B cell (primary cell): ENCODE data around the gene POU4F3. TPM values are rescaled to one million over a fixed set of nuclear protein-coding genes. Genes with fewer than 3 reads are reported as not detected.

Experiments
- ATAC-seq: fragments of 200-7000 bp; cut with Tn5 transposase; one replicate; pipeline ENCODE4 v1.10.0; 2021; ENCODE audit warnings: low read depth, mild to moderate bottlenecking, moderate number of reproducible peaks, moderate library complexity
- CTCF ChIA-PET: fragments of 350-600 bp; sonication (Branson Sonifier 250); formaldehyde crosslinking; loops from one replicate; lab custom pipeline; 2021; ENCODE audit warnings: antibody characterized with exemption, inconsistent platforms; lab: Charles Lee
- POLR2A ChIA-PET: fragments of 350-600 bp; sonication (Branson Sonifier 250); formaldehyde crosslinking; loops from one replicate; lab custom pipeline; 2021; ENCODE audit warnings: antibody characterized with exemption; lab: Charles Lee
- DNase-seq: peaks from one replicate; pipeline ENCODE4 v3.0.0; 2013
- H2AFZ ChIP-seq: 2 replicates; pipeline ENCODE4 v1.6.1; 2012; ENCODE audit warnings: mild to moderate bottlenecking, low read depth, low read length; ENCODE audit not compliant: insufficient read depth, poor library complexity, severe bottlenecking
- H3K27ac ChIP-seq, 2 donors: 1 replicate in 1 of 2; 2 replicates in 1 of 2; pipeline ENCODE4 v1.5.1; 2012 to 2013; ENCODE audit warnings: low read length in 2 of 2, mild to moderate bottlenecking in 2 of 2, moderate library complexity in 1 of 2
- H3K27me3 ChIP-seq, 4 experiments: fragments of 200-600 bp in 1 of 4; sonication (generic) in 1 of 4; replicated peaks in 1 of 4; 1 replicate in 2 of 4; 2 replicates in 2 of 4; pipeline versions ENCODE4 v1.6.1 to v1.7.0; 2013 to 2016; ENCODE audit warnings: low read length in 3 of 4, mild to moderate bottlenecking in 2 of 4, mixed read lengths in 1 of 4, moderate library complexity in 1 of 4; ENCODE audit not compliant: insufficient read depth in 4 of 4, control insufficient read depth in 3 of 4; ENCODE audit errors: control extremely low read depth in 1 of 4
- H3K36me3 ChIP-seq, 2 experiments: replicated peaks in 1 of 2; 1 replicate in 1 of 2; 2 replicates in 1 of 2; pipeline versions ENCODE4 v1.6.1 to v1.7.1; 2013; ENCODE audit warnings: low read length in 1 of 2; ENCODE audit not compliant: insufficient read depth in 2 of 2, control insufficient read depth in 1 of 2; ENCODE audit errors: control extremely low read depth in 1 of 2, extremely low read depth in 1 of 2
- H3K4me1 ChIP-seq, 2 donors: fragments of 200-600 bp in 1 of 2; sonication (generic) in 1 of 2; 1 replicate in 1 of 2; 2 replicates in 1 of 2; pipeline versions ENCODE4 v1.5.1 to v1.6.1; 2013 to 2017; ENCODE audit warnings: low read length in 2 of 2; ENCODE audit not compliant: control insufficient read depth in 2 of 2, insufficient read depth in 2 of 2
- H3K4me2 ChIP-seq: replicated peaks from 2 replicates; pipeline ENCODE3; 2012; ENCODE audit warnings: mild to moderate bottlenecking, low read depth, low read length; ENCODE audit not compliant: poor library complexity, severe bottlenecking
- H3K4me3 ChIP-seq, 5 experiments: fragments of 200-600 bp in 1 of 5; sonication (generic) in 1 of 5; 1 replicate in 3 of 5; 2 replicates in 2 of 5; pipeline versions ENCODE4 v1.5.1 to v1.7.0; 2011 to 2016; ENCODE audit warnings: low read length in 4 of 5, mild to moderate bottlenecking in 4 of 5, low read depth in 2 of 5, control low read depth in 1 of 5, moderate library complexity in 1 of 5; ENCODE audit not compliant: insufficient read depth in 1 of 5; ENCODE audit errors: control extremely low read depth in 1 of 5, extremely low read depth in 1 of 5
- H3K79me2 ChIP-seq: fragments of 200-600 bp; sonication (generic); one replicate; pipeline ENCODE4 v1.6.0; 2016; ENCODE audit warnings: low read length; ENCODE audit not compliant: control insufficient read depth, insufficient read depth
- H3K9ac ChIP-seq: fragments of 200-600 bp; sonication (generic); 2 replicates; pipeline ENCODE4 v1.6.1; 2017; ENCODE audit warnings: mild to moderate bottlenecking, low read length, moderate library complexity
- H3K9me3 ChIP-seq, 3 donors: one replicate each; pipeline versions ENCODE4 v1.6.1 to v1.7.1; 2013; ENCODE audit warnings: low read length in 2 of 3; ENCODE audit not compliant: control insufficient read depth in 2 of 3, insufficient read depth in 1 of 3; ENCODE audit errors: control extremely low read depth in 1 of 3
- H4K20me1 ChIP-seq: 2 replicates; pipeline ENCODE4 v1.6.0; 2012; ENCODE audit warnings: mild to moderate bottlenecking, low read length; ENCODE audit not compliant: insufficient read depth, control insufficient read depth, poor library complexity, severe bottlenecking
- H3K27ac Mint-ChIP-seq: one replicate; pipeline ENCODE4 v1.8.0; 2021; ENCODE audit warnings: mixed read lengths
- H3K27me3 Mint-ChIP-seq: one replicate; pipeline ENCODE4 v1.8.0; 2021; ENCODE audit warnings: mixed read lengths
- H3K4me1 Mint-ChIP-seq: one replicate; pipeline ENCODE4 v1.8.0; 2021; ENCODE audit warnings: mixed read lengths
- H3K4me3 Mint-ChIP-seq: one replicate; pipeline ENCODE4 v1.8.0; 2021; ENCODE audit warnings: mixed read lengths
- H3K9me3 Mint-ChIP-seq: one replicate; pipeline ENCODE4 v1.8.0; 2022; ENCODE audit warnings: mixed read lengths; ENCODE audit not compliant: insufficient read depth
- CTCF ChIP-seq: fragments of 200-600 bp; IDR thresholded peaks from one replicate; pipeline ENCODE4 v1.8.0; 2022; ENCODE audit warnings: antibody characterized with exemption, mild to moderate bottlenecking
- EZH2 ChIP-seq: IDR thresholded peaks from 2 replicates; pipeline ENCODE4 v1.6.1; 2012; ENCODE audit warnings: borderline replicate concordance, low read depth, mild to moderate bottlenecking, moderate library complexity, low read length; ENCODE audit not compliant: insufficient read depth, poor library complexity, severe bottlenecking
- WGBS: methylation state at CpG from one replicate; pipeline ENCODE4 v1.1.5; 2013; ENCODE audit warnings: missing lambda C conversion rate; ENCODE audit not compliant: insufficient coverage; 5-methylcytosine and 5-hydroxymethylcytosine counted together
- intact Hi-C: fragments of 100-400 bp; cut with micrococcal nuclease; formaldehyde crosslinking; loops from one replicate; pipeline ENCODE4 v1.10.0; 2022
- polyA plus RNA-seq: library from polyadenylated mRNA; depleted of rRNA; stranded (reverse); fragments of >200 nt; gene quantifications from 2 replicates; pipeline ENCODE4 v1.2.3, GENCODE V29; 2012
- total RNA-seq, 2 donors: library from RNA; stranded (reverse); fragments of 120-200 nt in 1 of 2; gene quantifications; 1 replicate in 1 of 2; 2 replicates in 1 of 2; pipeline versions ENCODE4 v1.2.3 to v1.2.4, GENCODE V29; 2013 to 2022

The POU4F3 gene
- total and polyA plus RNA-seq, 2 donors (not counting 1 experiment from before 2014, with no cell fraction given), result 0.04 TPM; not detected in 1

GRCh38 chr5:146376821-146377220, 38.2 kb downstream of the POU4F3 start:
- WGBS, result 100% methylated on average over 1 of the region's 2 CpGs
- H3K4me2 ChIP-seq, result no peak overlapping the region
- peaks cover 0 to 10% (median 0%) of the 10 kb centered on the region in 3 donors for H3K9me3 ChIP-seq
- no peaks in the 10 kb centered on the region for H3K36me3 ChIP-seq
- ATAC-seq (no peak), DNase-seq (no peak)
- no peak overlapping the region for H3K27ac ChIP-seq
- TF ChIP-seq EZH2 (no peak), CTCF (no peak)
- Mint-ChIP-seq H3K4me3 (no peak overlapping the region), H3K9me3 (peaks cover 5% of the 10 kb centered on the region), H3K27ac (no peak overlapping the region), H3K27me3 (peaks cover 12% of the 10 kb centered on the region), H3K4me1 (no peaks in the 10 kb centered on the region)
- H4K20me1 ChIP-seq, result no peaks in the 10 kb centered on the region
- H3K79me2 ChIP-seq, result no peaks in the 10 kb centered on the region
- no peak overlapping the region for H2AFZ ChIP-seq
- no peak overlapping the region for H3K9ac ChIP-seq
- H3K27me3 ChIP-seq, result peaks cover 0 to 9% (median 0%) of the 10 kb centered on the region in 4 experiments
- no peaks in the 10 kb centered on the region for H3K4me1 ChIP-seq
- ChIA-PET CTCF (no interaction called here), POLR2A (no interaction called here)
- no peak overlapping the region for H3K4me3 ChIP-seq
- intact Hi-C loops, result no loop called here

GRCh38 chr5:146378986-146379385, 40.3 kb downstream of the POU4F3 start:
- peaks cover 10% of the 10 kb centered on the region for H3K27me3 Mint-ChIP-seq
- TF ChIP-seq EZH2 (no peak), CTCF (no peak)
- Histone ChIP-seq H3K9me3 (peaks cover 0 to 10% (median 0%) of the 10 kb centered on the region in 3 donors), H3K36me3 (no peaks in the 10 kb centered on the region), H4K20me1 (no peaks in the 10 kb centered on the region), H3K4me1 (no peaks in the 10 kb centered on the region), H3K79me2 (no peaks in the 10 kb centered on the region), H2AFZ (no peak overlapping the region), H3K9ac (no peak overlapping the region), H3K27me3 (peaks cover 0 to 7% (median 0%) of the 10 kb centered on the region in 4 experiments), H3K4me3 (no peak overlapping the region), H3K4me2 (no peak overlapping the region), H3K27ac (no peak overlapping the region)
- intact Hi-C loops, result no loop called here
- WGBS, result 70% methylated on average over 23 of the region's 25 CpGs
- DNase-seq, result no peak
- POLR2A ChIA-PET, result no interaction called here
- no peak overlapping the region for H3K27ac Mint-ChIP-seq
- peaks cover 5% of the 10 kb centered on the region for H3K9me3 Mint-ChIP-seq
- no peak overlapping the region for H3K4me3 Mint-ChIP-seq
- CTCF ChIA-PET, result no interaction called here
- no peaks in the 10 kb centered on the region for H3K4me1 Mint-ChIP-seq
- ATAC-seq, result no peak
